Thyroid gland (tissue), 4 donors: Measurements from ENCODE around the gene SCUBE3. TPM values are rescaled to one million over a fixed set of nuclear protein-coding genes. Genes with fewer than 3 reads are reported as not detected.

ENCODE experiments used
- DNase-seq, 2 donors: peaks; one replicate each; pipeline ENCODE4 v3.0.0-alpha.2; 2019
- H3K27ac ChIP-seq, 3 donors: fragments of 200-600 bp; sonication (generic); 1 replicate in 2 of 3; 2 replicates in 1 of 3; pipeline ENCODE4 v1.5.1; 2016 to 2019; ENCODE audit warnings: mild to moderate bottlenecking in 1 of 3, moderate library complexity in 1 of 3
- H3K27me3 ChIP-seq: fragments of 200-600 bp; sonication (generic); one replicate; pipeline ENCODE4 v1.5.1; 2019
- H3K36me3 ChIP-seq, 2 donors: fragments of 200-600 bp; sonication (generic); one replicate each; pipeline ENCODE4 v1.5.1; 2016 to 2019
- H3K4me1 ChIP-seq, 2 donors: fragments of 200-600 bp; sonication (generic); one replicate each; pipeline ENCODE4 v1.5.1; 2017 to 2019
- H3K4me3 ChIP-seq, 3 donors: fragments of 200-600 bp; sonication (generic); replicated peaks in 1 of 3; 1 replicate in 2 of 3; 2 replicates in 1 of 3; pipeline ENCODE4 v1.5.1; 2016; ENCODE audit warnings: mild to moderate bottlenecking in 1 of 3
- H3K9me3 ChIP-seq: fragments of 200-600 bp; sonication (generic); one replicate; pipeline ENCODE4 v1.5.1; 2017
- CTCF ChIP-seq, 6 experiments: fragments of 200-600 bp in 3 of 6; fragments of 450-650 bp in 3 of 6; sonication (generic) in 3 of 6; IDR thresholded peaks; one replicate each; pipeline ENCODE4 v1.5.1; 2016 to 2019; ENCODE audit warnings: antibody characterized with exemption in 6 of 6, mild to moderate bottlenecking in 2 of 6, inconsistent platforms in 1 of 6, moderate library complexity in 1 of 6
- POLR2A ChIP-seq, 2 donors: fragments of 450-650 bp; IDR thresholded peaks; one replicate each; pipeline ENCODE4 v1.6.1; 2017; ENCODE audit warnings: antibody characterized with exemption in 2 of 2, mild to moderate bottlenecking in 2 of 2, moderate library complexity in 1 of 2
- WGBS, 2 donors: methylation state at CpG; one replicate each; pipeline ENCODE4 v1.1.5; 2017; 5-methylcytosine and 5-hydroxymethylcytosine counted together
- intact Hi-C: fragments of 100-400 bp; cut with DNase I; formaldehyde crosslinking; loops from one replicate; pipeline ENCODE4 v1.15.1; 2023
- total RNA-seq, 4 donors: library from RNA; depleted of rRNA; stranded (reverse); fragments of >200 nt; gene quantifications; one replicate each; pipeline ENCODE4 v1.2.3, GENCODE V29; 2016

The SCUBE3 gene
- total RNA-seq, 4 donors from 2014 or later, result 45.5 to 119 (median 66.3) TPM

GRCh38 chr6:35243386-35243958, 29.7 kb downstream of the SCUBE3 start:
- peaks cover 25 to 39% of the 10 kb centered on the region in 2 donors for H3K4me1 ChIP-seq
- no peak for DNase-seq

GRCh38 chr6:35244551-35244950, 30.8 kb downstream of the SCUBE3 start:
- Histone ChIP-seq H3K9me3 (no peaks in the 10 kb centered on the region), H3K4me1 (peaks cover 20 to 28% of the 10 kb centered on the region in 2 donors), H3K27me3 (no peaks in the 10 kb centered on the region), H3K36me3 (peaks cover 12 to 51% of the 10 kb centered on the region in 2 donors), H3K27ac (no peak overlapping the region), H3K4me3 (no peak overlapping the region)
- no peak for DNase-seq
- 96% methylated on average over 7 of the region's 7 CpGs for WGBS, 2 donors
- intact Hi-C loops, result no loop called here
- TF ChIP-seq POLR2A (IDR thresholded peaks at IDR 0.05), result no peak
- no peak for TF ChIP-seq CTCF (IDR thresholded peaks at IDR 0.05)

More at GRCh38 chr6:35243386-35243958, 29.7 kb downstream of the SCUBE3 start:
- intact Hi-C loops, result loop anchor here (2.0 kb wide), 1 partner anchor 99 kb away; no protein-coding TSS in a partner anchor
- Histone ChIP-seq H3K4me3 (no peak overlapping the region), H3K27me3 (no peaks in the 10 kb centered on the region), H3K9me3 (no peaks in the 10 kb centered on the region), H3K27ac (no peak overlapping the region), H3K36me3 (peaks cover 12 to 51% of the 10 kb centered on the region in 2 donors)
- WGBS, 2 donors, result 85 to 88% methylated on average over 12 to 16 of the region's 17 CpGs
- no peak for TF ChIP-seq POLR2A (IDR thresholded peaks at IDR 0.05)
- TF ChIP-seq CTCF (IDR thresholded peaks at IDR 0.05), result no peak

GRCh38 chr6:35247642-35248231, 34.0 kb downstream of the SCUBE3 start:
- intact Hi-C loops, result no loop called here
- no peaks in the 10 kb centered on the region for H3K27me3 ChIP-seq

GRCh38 chr6:35248300-35248699, 34.5 kb downstream of the SCUBE3 start:
- Histone ChIP-seq H3K4me1 (peaks cover 0 to 6% of the 10 kb centered on the region in 2 donors), H3K4me3 (no peak overlapping the region), H3K9me3 (no peaks in the 10 kb centered on the region), H3K27me3 (no peaks in the 10 kb centered on the region), H3K36me3 (peaks cover 12 to 36% of the 10 kb centered on the region in 2 donors), H3K27ac (no peak overlapping the region)
- intact Hi-C loops, result no loop called here
- TF ChIP-seq POLR2A (IDR thresholded peaks at IDR 0.05) (no peak), CTCF (IDR thresholded peaks at IDR 0.05) (no peak)
- no peak for DNase-seq
- 64 to 73% methylated on average over 3 of the region's 3 CpGs for WGBS, 2 donors

More at GRCh38 chr6:35247642-35248231, 34.0 kb downstream of the SCUBE3 start:
- Histone ChIP-seq H3K27ac (no peak overlapping the region), H3K4me3 (no peak overlapping the region), H3K4me1 (peaks cover 0 to 6% of the 10 kb centered on the region in 2 donors), H3K9me3 (no peaks in the 10 kb centered on the region), H3K36me3 (peaks cover 12 to 41% of the 10 kb centered on the region in 2 donors)
- WGBS, 2 donors, result 94% methylated on average over 2 of the region's 2 CpGs
- no peak for DNase-seq
- no peak for TF ChIP-seq CTCF (IDR thresholded peaks at IDR 0.05)
- TF ChIP-seq POLR2A (IDR thresholded peaks at IDR 0.05), result no peak

GRCh38 chr6:35248965-35249364, 35.2 kb downstream of the SCUBE3 start:
- H3K4me1 ChIP-seq, result peaks cover 0 to 6% of the 10 kb centered on the region in 2 donors
- intact Hi-C loops, result no loop called here
- H3K9me3 ChIP-seq, result no peaks in the 10 kb centered on the region
- DNase-seq, result no peak
- 70 to 74% methylated on average over 3 of the region's 3 CpGs for WGBS, 2 donors
- TF ChIP-seq CTCF (IDR thresholded peaks at IDR 0.05) (no peak), POLR2A (IDR thresholded peaks at IDR 0.05) (no peak)
- no peak overlapping the region for H3K27ac ChIP-seq
- H3K4me3 ChIP-seq, result no peak overlapping the region
- no peaks in the 10 kb centered on the region for H3K27me3 ChIP-seq
- H3K36me3 ChIP-seq, result peaks cover 12 to 30% of the 10 kb centered on the region in 2 donors
